ENCODE results near the gene LY86.

- TF ChIP-seq POLR2AphosphoS5 (IDR thresholded peaks at IDR 0.05; ENCODE audit: low read depth, low read length) (no peak), TAF1 (IDR thresholded peaks at IDR 0.05; ENCODE audit: borderline replicate concordance, insufficient read depth, low read length) (no peak), SIN3A (IDR thresholded peaks at IDR 0.05; ENCODE audit: borderline replicate concordance, insufficient read depth, low read length) (no peak)
These were observed 30.6 kb upstream of the LY86 start for GRCh38 chr6:6557886-6558285.

Data from PFSK-1 (cell line).